PFSK-1 (cell line): ENCODE measurements around the gene RAPGEF2.

Experiments used
- FOXP2 ChIP-seq: optimal IDR thresholded peaks from 2 replicates; pipeline ENCODE3; 2011; ENCODE audit warnings: borderline replicate concordance, control low read depth, inconsistent platforms; ENCODE audit not compliant: insufficient read depth; ENCODE audit errors: extremely low read length, extremely low read depth
- POLR2AphosphoS5 ChIP-seq: IDR thresholded peaks from 2 replicates; pipeline ENCODE4 v1.6.1; 2012; ENCODE audit warnings: low read depth, mild to moderate bottlenecking, control low read depth, low read length, moderate library complexity
- SIN3A ChIP-seq: IDR thresholded peaks from 2 replicates; pipeline ENCODE4 v1.6.1; 2012; ENCODE audit warnings: mild to moderate bottlenecking, low read length, moderate library complexity, borderline replicate concordance; ENCODE audit not compliant: insufficient read depth
- TAF1 ChIP-seq: IDR thresholded peaks from 2 replicates; pipeline ENCODE4 v1.6.1; 2012; ENCODE audit warnings: low read length, control low read depth, borderline replicate concordance; ENCODE audit not compliant: insufficient read depth
- TF ChIP-seq, protein P1 (sequence below), 2 experiments: IDR thresholded peaks; 2 replicates each; pipeline versions ENCODE4 v1.6.1 to v1.8.0; 2011 to 2012; ENCODE audit warnings: low read depth in 2 of 2, low read length in 2 of 2, control low read depth in 1 of 2, inconsistent platforms in 1 of 2, mild to moderate bottlenecking in 1 of 2, moderate library complexity in 1 of 2; ENCODE audit not compliant: insufficient read depth in 1 of 2

RAPGEF2 gene

DNA sequence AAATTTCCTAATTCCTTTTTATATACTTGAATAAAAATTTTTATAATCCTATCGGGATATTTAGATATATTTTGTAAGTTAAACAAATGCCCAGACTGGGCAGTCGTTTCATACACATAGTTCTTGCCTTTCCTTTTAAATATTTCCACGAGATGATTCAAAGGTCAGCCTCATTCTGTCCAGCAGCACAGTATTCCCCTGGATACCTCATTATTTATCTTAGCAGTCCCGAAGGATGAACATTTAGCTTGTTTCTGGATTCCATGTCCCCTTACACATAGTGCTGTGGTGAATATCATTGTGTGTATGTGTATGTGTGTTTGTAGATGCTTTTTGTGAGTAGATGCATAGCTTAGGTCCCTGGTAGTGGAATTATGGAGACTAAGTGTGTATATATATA, 38.3 kb downstream of the RAPGEF2 start:
- TF ChIP-seq SIN3A = no peak
- no peak for TF ChIP-seq TAF1

DNA sequence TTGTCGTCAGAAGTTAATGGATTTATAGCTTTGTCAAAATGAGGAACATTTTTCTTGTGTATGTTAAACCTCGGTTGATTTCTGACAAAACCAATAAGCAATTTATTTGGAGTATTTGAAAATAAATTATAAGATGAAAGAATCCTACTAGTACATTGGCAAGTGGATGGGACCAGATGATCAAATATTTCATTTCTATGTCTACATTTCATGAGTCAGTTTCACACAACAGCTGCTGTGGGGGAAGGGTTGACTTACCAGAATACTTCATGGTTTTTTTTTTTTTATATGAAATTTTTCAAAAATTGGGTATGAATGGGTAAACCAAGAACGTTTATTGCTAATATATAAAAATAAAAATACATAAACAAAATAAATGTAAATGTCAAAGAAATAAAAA, 39.4 kb downstream of the RAPGEF2 start:
- TF ChIP-seq, protein P1, sequence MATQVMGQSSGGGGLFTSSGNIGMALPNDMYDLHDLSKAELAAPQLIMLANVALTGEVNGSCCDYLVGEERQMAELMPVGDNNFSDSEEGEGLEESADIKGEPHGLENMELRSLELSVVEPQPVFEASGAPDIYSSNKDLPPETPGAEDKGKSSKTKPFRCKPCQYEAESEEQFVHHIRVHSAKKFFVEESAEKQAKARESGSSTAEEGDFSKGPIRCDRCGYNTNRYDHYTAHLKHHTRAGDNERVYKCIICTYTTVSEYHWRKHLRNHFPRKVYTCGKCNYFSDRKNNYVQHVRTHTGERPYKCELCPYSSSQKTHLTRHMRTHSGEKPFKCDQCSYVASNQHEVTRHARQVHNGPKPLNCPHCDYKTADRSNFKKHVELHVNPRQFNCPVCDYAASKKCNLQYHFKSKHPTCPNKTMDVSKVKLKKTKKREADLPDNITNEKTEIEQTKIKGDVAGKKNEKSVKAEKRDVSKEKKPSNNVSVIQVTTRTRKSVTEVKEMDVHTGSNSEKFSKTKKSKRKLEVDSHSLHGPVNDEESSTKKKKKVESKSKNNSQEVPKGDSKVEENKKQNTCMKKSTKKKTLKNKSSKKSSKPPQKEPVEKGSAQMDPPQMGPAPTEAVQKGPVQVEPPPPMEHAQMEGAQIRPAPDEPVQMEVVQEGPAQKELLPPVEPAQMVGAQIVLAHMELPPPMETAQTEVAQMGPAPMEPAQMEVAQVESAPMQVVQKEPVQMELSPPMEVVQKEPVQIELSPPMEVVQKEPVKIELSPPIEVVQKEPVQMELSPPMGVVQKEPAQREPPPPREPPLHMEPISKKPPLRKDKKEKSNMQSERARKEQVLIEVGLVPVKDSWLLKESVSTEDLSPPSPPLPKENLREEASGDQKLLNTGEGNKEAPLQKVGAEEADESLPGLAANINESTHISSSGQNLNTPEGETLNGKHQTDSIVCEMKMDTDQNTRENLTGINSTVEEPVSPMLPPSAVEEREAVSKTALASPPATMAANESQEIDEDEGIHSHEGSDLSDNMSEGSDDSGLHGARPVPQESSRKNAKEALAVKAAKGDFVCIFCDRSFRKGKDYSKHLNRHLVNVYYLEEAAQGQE (IDR thresholded peaks at IDR 0.05; ENCODE audit: insufficient read depth in 1 of 2, low read depth in 2 of 2, low read length in 2 of 2) = no peak
- TF ChIP-seq POLR2AphosphoS5 (no peak), SIN3A (no peak), TAF1 (no peak), FOXP2 (no peak)

DNA sequence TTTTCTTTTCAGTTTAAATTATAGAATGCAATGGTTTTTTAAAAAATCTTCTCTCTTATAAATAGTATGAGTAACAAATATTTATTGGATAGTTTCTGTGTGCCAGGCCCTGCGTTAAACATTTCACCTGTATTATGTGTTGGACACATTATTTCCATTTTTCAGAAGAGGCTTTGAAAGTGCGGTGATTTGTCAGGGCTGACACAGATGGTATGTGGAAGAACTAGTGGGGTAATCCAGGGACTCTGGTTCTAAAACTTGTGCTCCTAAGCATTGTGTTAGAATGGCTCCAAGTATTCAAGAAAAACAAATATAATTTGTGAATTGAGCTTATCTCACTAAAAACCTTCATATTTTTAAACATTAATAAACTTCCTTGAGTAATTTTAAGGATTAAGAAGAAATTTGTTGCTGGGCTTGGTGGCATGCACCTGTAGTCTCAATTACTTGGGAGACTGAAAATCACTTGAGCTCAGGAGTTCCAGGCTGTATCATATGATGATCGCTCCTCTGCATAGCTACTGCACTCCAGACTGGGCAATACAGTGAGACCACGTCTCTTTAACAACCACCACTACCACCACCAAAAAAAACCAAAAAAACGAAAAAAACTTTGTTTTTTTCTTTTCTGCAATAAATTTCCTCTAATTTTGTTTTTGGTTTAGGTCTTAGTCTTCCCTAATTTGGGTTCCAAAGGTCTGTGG, 40.0 kb downstream of the RAPGEF2 start:
- no peak for TF ChIP-seq FOXP2
- TF ChIP-seq POLR2AphosphoS5 = no peak
- no peak for TF ChIP-seq SIN3A

DNA sequence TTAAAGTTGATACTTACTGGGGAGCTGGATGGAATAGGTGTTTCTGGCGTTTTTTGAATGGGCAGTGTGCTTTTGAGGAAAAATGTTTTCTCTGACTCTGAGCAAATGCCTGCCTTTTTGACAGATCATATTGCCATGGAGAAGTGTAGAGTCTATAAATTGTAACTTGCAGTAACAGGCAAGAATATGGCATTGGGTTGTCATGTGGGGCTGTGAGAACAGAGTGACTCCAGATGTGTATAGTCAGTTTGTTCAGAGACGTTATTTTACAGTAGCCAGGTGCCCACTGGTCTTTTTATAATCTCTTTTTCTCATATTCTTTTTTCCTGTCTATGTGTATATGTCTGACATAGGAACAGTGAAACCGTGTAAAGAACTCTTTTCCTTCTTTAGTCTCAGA, 40.8 kb downstream of the RAPGEF2 start:
- no peak for TF ChIP-seq SIN3A

DNA sequence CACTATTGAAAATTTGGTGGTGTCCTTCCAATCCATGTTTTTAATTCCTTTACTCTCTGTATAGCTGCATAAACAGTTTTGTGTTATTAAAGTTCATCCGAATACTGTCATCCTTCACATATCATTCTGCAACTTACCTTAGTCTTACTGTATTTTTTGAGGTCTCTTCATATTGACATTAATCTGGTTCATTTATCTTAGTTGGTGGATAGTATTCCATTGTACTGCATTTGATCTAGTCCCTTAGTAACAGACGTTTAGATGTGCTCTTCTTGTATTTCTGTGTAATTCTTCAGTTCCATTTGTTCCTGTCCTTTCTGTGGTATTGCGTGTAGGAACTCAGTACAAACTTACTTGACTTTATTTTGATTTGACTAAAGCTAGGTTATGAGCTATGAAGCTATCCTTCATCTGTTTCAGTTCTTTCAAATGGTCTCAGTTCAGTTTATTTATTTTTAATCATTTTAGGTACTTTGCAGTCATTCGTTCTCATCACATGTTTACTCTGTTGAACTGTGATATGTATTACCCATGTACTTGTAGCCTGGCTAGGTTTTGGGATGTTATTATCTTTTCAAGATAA, 41.3 kb downstream of the RAPGEF2 start:
- TF ChIP-seq SIN3A = no peak
- TF ChIP-seq, protein P1 (IDR thresholded peaks at IDR 0.05; ENCODE audit: insufficient read depth in 1 of 2, low read depth in 2 of 2, low read length in 2 of 2) = no peak
- TF ChIP-seq FOXP2 = no peak
- no peak for TF ChIP-seq POLR2AphosphoS5
- no peak for TF ChIP-seq TAF1

DNA sequence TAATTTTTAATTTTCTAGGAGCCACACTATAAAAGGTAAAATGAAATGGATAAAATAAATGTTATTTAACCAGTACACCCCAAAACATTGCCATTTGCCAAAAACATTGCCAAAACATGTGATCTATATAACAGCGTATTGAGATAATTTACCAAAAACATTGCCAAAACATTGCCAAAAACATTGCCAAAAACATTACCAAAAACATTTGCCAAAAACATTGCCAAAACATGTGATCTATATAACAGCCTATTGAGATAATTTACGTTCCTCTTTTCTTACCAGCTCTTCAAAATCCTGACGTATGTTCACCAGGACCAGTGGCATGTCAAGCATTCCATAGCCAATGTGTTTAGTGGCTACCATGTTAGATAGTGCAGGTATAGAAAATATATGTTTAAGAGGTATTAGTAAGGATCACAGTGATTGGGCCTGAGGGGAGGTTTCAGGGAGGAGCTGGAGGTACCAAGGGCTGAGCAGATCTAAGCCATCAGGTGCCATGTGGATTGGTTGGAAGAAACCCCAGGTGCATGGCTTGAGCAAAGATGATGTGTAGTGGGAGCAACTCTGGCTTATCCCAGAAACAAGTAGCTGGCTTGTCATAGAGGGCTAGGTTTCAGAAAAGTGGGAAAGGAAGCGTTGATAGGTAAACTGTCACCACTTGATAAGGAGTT, 42.6 kb downstream of the RAPGEF2 start:
- no peak for TF ChIP-seq TAF1
- no peak for TF ChIP-seq SIN3A
- no peak for TF ChIP-seq FOXP2
- TF ChIP-seq, protein P1 (IDR thresholded peaks at IDR 0.05; ENCODE audit: insufficient read depth in 1 of 2, low read depth in 2 of 2, low read length in 2 of 2) = no peak
- no peak for TF ChIP-seq POLR2AphosphoS5
